CD4-positive, alpha-beta T cell treated with Interleukin-4 for 4 hours (primary cell): ENCODE results near the gene BPIFB3.

Experiments used
- DNase-seq: peaks from one replicate; pipeline ENCODE4 v3.0.0-alpha.2; 2020

BPIFB3 gene

DNA sequence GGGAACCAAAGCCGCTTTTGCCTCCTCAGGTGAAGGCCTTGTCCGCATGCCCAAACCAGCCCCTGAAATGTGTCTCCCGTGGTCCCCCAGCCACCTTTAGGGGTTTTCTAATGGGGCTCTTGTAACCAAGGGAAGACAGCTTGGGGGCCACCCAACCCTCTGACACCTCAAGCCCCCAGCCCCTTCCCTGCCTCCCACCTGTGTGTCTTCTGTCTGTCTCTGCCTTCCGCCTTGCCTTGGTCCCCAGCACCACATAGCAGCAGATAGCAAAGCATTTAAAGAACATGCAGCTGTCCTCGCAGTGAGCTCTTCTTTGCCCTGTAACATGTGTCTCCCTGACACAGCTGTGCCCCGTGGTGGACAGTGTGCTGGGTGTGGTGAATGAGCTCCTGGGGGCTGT, 9.6 kb downstream of the BPIFB3 start:
- DNase-seq = no peak

DNA sequence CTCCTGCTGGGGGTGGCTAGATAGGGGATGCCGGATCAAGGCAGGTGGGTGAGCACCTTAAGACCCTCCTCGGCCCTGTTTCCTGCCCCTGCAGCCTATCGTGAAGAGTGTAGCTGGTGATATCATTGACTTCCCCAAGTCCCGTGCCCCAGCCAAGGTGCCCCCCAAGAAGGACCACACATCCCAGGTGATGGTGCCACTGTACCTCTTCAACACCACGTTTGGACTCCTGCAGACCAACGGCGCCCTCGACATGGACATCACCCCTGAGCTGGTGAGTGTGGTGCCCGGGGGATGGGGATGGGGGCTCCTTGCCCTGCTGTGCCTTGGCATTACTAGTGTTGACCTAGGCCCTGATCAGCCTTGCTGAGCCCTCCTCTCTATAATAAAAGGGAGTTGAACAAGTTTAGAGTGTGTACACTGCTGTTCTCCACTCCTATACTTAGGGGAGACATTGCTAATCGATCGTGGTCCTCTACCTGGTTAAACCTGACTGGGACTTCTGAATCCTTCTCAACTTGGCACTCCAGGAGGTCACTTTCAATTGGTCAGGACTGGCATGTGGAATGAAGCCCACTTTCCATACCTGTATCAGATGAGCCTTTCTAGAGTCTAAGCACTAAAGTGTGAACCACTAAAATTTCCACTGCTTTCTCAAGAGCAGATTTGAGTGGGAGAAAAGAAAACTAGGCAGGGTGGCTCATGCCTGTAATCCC, 11.0 kb downstream of the BPIFB3 start:
- no peak for DNase-seq

DNA sequence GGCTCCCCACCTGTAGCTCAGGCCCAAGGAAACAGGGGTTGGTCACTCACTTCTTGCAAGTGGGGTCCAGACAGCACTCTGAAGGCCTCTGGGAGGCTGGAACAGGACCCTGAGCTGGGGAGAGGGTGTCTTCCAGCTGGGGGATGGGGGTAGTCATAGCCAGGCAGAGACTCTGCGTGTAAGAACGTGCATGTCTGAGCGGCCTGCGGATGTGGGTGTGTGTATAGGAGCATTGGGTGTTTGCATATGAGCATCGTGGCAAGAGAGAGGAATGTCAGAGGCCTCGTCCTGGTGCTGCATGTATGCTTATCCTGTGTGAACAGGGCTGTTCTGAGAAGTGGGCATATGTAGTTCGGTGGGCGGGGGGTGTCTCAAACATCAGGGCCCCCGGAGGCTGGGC, 12.1 kb downstream of the BPIFB3 start:
- no peak for DNase-seq

DNA sequence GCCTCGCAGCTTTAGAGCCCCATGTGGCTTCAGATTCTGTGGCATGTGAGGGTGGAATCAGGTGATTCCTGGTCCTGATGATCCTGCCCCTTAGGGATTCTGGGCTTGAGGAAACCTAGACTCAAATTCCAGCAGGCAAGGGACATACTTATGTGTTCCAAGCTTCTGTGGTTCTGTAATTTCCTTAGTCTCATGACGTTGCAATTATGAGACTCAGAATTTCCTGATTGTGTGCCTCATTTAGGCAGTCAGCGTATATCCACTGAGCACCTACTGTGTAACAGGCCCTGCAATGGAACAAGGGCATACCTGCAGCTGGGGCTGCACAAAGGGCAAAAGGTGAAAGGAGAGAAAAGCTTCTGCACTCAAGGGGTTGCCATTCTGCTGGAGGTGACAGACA, 14.1 kb downstream of the BPIFB3 start:
- DNase-seq = no peak

DNA sequence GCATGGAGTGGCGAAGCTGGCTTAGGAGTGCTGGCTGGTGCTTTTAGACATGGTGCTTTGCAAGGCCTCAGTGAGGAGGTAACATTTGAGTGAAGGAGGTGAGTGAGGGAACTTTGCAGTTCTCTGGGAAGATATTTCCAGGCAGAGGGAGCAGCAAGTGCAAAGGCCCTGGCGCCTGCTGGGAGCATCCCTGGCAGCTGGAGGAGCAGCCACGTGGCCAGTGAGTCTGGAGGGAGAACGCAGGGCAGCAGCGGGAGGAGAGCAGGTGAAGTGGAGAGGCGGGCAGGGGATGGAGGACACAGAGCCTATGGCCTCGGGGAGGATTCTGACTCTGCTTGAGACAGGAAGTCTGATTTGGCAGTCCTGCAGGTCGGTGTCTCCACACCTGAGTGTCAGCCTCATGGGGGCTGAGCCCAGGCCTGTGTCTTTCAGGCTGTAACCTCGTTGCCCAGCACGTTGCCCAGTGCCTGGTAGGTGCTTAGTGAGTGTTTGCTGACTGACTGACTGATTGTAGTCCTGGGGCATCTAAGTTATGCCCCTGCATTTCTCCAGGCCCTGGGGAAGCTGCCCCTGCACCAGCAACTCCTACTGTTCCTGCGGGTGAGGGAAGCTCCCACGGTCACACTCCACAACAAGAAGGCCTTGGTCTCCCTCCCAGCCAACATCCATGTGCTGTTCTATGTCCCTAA, 14.7 kb downstream of the BPIFB3 start:
- no peak for DNase-seq

DNA sequence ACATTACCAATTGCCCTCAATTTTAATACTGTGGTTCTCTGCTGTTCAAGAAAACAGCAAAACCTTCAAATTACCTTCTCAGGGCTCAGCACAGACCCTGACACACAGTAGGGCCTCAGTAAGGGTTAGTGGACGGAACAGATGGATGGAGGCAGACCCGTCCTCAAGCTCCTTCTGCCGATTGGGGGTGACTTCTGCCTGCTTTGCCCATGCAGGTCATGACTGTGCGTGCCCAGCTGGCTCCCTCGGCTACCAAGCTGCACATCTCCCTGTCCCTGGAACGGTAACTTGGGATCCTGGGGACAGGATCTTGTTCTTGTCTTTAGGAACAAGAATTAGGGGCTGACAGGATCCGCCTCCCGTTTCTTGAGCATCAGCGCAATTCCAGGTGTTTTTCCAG, 16.0 kb downstream of the BPIFB3 start:
- DNase-seq = no peak

DNA sequence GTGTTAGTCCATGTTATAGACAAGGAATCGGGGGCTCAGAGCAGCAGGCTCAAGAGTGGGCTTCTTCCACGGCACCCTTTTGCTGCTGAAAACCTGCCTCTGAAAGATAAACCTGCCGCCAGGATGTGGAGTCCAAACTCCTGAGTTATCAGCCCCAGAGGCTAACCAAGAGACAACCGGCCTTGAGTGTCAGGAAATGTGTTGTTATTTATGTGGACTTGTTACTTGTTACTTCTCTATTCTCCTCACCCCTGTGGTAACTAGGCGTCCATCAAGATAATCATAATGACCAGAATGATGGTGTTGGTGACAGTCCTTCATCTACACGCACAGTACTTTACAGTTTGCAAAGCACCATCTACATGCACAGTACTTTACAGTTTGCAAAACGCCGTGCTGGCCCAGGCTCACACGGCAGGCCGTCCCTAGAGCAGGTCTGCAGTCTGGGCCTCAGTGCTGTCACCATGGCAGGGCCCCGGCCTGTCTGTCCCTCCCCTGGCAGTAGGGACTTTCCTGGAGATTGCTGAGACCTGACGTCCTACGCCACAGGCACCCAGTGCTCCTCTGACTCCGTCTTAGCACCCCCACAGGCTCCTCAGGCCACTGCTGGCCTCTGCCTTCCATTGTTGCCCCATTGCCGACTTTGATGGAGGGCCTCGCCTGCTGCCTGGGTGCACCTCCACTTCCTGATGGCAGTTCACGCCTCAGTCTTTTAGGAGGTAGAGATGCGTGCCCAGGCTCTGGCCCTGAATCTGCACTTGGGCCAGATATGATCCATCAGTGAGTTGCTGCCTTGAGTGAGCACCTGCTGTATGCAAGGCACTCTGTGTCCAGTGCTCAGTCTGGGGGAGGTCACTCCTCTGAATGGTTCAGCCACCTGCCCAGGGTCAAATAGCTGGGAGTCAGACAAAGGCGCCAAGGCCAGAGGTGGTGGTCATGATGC, 16.7 kb downstream of the BPIFB3 start:
- no peak for DNase-seq

DNA sequence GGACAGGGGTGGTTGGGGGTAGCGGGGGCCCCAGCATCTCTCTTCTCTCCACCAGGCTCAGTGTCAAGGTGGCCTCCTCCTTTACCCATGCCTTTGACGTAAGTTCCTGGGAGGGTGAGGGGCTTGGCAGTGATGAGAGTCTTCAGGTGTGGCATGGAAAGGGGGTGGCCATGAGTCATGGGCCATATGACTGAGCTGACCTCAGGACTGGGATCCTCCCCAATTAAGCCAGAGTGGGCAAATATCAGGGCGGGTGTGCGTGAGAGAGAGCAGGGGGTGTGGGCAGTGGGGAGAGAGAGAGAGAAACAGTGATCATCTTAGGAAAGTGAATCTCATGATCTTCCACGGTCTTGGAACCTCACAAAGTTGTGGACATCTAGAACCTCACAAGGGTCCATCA, 17.5 kb downstream of the BPIFB3 start:
- no peak for DNase-seq

DNA sequence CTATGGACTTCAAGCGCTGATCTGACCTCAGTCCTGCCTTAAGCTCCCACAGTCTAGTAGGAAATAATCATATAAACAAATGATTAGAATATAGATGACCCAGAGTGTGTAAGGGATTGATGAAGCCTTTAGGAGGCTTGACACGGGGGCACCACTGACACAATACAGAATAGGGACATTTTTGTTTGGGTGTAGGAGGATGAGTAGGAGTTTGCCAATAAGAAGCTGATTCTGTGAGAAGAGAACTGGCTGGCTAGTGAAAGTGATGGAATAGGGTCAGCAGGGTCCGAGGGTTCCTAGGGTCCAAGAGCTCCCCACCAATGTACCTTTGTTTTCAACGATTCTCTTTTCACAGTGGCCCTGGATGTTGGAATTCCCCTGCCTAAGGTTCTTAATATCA, 18.7 kb downstream of the BPIFB3 start:
- DNase-seq = no peak

DNA sequence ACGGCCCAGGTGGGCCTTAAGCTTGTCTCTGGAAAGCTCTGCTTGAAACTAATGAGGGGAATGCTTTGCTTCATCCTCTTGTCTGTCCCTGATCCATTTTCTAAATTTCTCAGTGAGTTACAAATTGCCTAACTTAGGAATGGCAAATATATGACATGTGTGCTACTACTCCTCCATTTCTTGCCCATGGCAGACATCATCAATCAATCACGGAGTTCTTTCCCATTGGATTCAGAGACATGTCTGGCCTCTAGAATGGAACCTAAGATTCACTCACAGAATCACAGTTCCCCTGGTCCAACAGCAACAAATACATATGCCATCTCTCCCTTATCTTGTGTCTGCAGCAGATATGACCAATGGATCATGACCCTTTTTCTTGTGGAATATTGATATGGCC, 19.1 kb downstream of the BPIFB3 start:
- no peak for DNase-seq

DNA sequence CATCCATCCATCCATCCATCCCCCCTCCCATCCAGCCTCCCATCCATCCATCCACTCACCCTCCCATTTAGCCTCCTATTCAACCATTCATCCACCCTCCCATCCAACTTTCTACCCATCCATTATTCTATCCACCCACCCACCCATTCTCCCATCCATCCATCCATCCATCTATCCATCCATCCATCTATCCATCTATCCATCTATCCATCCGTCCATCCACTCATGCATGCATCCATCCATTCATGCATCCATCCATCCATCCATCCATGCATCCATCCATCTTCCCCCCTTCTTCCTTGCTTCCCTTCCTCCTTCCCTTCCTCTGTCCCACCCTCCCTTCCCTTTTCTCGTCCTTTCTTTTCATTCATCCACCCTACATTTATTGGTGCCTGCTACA, 21.0 kb downstream of the BPIFB3 start:
- DNase-seq = no peak

DNA sequence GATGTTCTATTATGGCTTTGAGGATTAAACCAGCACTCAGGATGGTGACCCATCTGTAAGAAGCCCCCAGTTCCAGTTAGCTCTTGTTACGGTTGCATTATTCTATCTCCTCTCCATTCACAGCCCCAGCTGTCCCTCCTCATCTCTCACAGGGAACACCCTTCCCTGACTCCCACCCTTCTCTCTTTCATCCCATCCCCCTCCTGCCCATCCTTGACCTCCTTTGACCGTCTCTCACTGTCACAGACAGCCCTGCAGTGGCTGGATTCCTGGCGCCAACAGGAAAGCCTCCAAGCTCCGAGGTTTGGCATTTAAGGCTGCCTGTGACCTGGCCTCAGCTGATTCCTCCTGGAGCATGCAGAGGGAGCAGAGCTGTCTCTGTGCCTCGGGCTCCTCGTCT, 21.6 kb downstream of the BPIFB3 start:
- DNase-seq = no peak

DNA sequence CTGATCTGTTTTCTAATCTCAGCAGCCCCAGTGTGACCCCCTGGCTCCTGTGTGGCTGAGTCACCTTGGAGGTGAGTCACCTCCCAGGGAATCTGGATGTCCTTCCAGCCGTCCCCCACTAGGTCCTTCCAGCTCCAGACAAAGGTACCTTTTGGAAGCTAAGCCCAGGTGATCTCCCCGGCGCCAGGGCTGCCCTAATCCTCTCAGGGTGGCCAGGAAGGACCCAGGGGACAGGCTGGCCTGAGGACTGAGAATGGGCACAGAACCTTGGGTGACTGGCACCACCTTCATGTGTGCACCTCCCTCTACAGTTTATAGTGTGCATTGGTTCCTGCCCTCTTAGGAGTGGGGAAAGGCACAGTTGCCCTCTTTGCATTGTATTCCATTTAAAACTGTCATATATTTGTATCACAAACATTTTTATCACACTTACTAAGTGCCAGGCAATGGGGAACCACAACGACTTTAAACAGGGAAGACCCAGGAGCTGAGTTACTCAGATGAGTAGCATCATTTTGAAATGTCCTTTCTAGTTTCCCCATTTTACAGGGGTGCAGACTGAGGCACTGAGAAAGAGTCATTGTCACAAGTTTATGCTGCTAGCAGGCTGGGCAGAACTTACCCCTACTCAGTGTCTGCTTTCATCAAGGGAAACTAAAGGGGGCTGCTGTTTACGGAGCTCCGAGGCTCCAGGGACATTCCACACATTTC, 23.1 kb downstream of the BPIFB3 start:
- peak; percentile 13 for DNase-seq

DNA sequence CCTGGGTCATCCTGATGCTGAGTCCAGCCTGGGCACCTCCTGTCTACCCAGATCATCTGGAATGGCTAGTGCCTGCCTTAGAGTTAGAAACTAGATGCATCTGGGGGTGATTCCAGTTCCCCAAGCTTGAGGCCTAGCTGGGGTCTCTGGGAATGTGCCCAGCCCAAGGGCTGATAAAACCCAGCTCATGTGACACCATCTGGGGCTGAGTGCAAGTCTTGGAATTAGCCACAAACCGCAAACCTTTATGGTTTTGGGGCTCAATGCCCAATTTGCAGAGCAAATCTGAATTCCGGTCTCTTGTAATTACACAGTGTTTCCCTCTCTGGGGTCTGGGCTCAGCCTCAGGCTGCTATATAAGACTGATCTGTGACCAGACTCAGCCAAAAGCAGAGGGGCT, 25.6 kb downstream of the BPIFB3 start, which contains the start of gene BPIFB4:
BPIFB4 (plus strand) TSS at position 385 of the 400 bp plus-strand sequence. CDS start 1,884 bp downstream, outside the sequence.
- no peak for DNase-seq

DNA sequence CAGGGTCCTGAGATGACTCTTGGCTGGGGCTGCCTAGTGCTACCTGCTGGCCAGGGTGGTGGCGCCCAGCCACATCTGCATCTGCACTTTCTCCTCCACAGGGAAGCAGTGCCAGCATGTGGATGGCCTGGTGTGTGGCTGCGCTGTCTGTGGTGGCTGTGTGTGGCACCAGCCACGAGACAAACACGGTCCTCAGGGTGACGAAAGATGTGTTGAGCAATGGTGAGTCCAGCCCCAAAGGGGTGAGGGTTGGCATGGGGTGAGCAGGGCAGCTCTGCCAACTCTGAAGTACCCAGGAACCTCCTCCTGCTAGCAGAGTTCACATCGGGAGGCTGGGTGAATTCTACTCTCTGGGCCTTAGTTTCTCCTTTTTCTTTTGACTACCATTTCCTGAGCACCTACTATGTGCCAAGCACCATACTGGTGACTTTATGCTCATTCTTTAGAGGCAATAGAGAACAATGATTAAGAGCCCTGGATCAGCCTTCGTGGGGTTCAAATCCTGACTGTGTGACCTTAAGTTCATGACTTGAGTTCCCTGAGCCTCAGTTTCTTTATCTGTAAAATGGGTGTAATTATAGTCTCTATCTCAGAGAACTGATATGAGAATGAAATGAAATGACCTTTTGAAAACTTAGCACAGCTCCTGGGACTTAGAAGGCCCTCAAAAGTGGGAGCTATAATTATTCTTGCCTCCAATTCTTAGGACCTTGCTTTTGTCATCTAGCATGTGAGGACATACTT, 27.9 kb downstream of the BPIFB3 start:
- DNase-seq = no peak

DNA sequence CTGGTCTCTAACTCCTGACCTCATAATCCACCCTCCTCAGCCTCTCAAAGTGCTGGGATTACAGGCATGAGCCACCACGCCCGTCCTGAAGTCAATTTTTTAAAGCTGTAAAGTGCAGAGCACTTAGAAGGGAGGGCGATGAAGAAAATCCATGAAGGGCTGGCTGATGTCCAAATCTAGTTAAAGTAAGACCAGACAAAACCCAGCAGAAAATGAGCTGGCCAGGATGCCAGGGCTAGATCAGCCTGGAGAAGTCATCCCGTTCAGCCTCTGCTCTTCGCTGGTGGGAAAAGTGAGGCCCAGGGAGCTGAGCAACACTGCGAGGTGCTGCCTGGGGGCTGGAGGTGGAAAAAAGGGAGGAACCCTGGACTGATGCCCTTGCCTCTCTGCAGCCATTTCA, 28.8 kb downstream of the BPIFB3 start:
- no peak for DNase-seq

DNA sequence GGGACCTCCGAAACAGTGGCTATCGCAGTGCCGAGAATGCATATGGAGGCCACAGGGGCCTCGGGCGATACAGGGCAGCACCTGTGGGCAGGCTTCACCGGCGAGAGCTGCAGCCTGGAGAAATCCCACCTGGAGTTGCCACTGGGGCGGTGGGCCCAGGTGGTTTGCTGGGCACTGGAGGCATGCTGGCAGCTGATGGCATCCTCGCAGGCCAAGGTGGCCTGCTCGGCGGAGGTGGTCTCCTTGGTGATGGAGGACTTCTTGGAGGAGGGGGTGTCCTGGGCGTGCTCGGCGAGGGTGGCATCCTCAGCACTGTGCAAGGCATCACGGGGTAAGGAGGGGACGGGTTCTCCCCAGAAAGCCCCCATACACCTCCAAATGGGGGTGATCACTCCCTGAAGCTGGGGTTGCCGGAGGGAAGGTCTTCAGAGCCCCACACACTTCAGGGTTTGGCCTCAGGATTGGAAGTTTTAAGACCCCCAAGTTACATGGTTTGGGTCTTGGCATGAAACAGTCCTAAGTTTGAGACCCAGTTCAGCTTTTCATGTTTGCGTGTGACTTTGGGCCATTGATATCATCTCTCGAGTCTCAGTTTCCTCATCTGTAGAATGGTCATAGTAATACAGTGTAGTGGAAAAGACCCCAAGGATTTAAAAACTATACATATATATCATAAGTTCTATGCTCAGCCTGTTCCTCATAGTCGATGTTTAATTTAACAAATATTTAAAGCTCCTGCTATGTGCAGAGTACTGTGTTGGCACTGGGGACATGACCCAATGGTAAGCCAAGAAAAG, 30.0 kb downstream of the BPIFB3 start:
- DNase-seq = no peak

DNA sequence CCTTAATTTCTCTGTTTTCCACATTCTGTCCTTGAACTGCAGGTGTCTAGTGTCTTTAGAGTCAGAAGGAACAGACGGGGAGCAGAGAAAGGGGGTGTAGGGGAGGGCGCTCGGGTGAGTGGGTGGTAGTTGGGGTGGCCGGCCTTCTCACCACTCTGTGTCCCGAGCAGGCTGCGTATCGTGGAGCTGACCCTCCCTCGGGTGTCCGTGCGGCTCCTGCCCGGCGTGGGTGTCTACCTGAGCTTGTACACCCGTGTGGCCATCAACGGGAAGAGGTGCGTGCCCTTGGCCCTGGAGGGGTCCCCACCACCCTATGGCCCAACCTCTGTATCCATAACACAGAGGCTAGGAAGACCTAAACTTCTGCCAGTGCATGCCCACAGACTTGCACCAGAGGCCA, 31.0 kb downstream of the BPIFB3 start:
- DNase-seq = no peak

DNA sequence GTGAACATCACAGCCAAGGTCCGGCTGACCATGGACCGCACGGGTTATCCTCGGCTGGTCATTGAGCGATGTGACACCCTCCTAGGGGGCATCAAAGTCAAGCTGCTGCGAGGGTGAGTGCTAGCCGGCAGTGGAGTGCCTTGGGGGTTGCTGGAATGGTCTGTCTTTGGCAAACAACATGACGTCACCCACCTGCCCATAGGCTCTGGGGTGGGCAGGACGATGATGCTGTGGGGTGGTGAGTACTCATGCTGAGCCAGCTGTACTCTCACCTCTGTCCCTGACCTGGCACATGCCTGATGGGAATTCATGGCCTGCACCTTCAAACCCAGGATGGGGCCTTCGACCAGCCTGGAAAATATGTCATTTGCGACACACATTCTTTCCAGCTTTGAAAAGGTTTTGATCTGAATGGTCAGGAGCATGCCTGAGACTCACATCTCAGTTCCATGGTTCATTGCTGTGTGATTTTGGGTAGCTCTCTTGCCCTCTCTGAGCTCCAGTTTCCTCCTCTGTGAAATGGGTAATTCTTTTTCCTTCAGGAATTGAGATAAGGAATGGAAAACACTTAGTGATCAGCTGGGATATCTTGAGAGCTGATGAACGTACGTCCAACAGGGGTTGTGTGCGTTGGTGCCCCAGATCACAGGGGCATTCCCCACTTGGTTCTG, 32.5 kb downstream of the BPIFB3 start:
- DNase-seq = no peak

DNA sequence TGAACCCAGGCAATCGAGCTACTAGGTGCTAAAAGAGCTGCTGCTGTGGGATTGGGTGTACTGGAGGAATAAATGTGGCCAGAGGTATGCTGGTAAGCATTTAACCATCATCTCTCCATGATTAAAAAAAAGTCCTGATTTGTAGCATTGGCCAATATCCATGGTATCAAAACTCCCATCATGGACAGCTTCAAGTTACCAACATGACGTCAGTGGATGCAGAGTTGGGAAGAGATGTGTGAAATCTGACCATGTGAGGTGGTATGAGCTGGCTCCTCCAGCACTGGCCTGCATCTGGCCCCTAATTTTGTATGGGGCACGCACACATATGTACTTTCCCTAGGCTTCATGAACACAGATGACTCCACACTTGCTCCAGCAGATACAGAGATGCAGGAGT, 37.4 kb downstream of the BPIFB3 start:
- DNase-seq = no peak

DNA sequence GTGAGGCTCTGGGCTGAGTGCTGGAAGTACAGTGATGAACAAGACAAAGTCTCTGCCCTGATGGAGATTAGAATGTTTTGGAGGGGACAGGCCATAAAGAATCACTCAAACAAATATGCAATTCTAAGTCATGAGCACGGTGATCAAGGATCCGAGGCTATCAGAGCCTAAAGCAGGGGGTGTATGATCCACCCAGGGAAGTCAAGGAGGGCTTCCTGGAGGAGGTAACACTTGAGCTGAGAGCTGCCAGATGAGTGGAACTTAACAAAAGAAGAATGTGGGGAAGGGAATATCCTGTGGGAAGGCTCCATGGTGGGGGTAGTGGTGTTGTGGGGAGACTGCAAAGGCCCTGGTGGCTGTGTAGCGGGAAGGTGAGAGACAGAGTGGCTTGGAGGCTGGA, 38.0 kb downstream of the BPIFB3 start:
- DNase-seq = no peak
